ENCODE results near the gene MCTP2.

Gene MCTP2

GRCh38 chr15:94198633-94199032 is 32.7 kb upstream of the MCTP2 start:
- no peak overlapping the region for H3K27ac ChIP-seq
- TF ChIP-seq CTCF (IDR thresholded peaks at IDR 0.05) (no peak), ZFX (IDR thresholded peaks at IDR 0.05; ENCODE audit: borderline replicate concordance) (no peak)

GRCh38 chr15:94199725-94200124 is 31.6 kb upstream of the MCTP2 start:
- TF ChIP-seq ZFX (IDR thresholded peaks at IDR 0.05; ENCODE audit: borderline replicate concordance) (no peak), CTCF (IDR thresholded peaks at IDR 0.05) (no peak)
- H3K27ac ChIP-seq = no peak overlapping the region

- TF ChIP-seq CTCF (IDR thresholded peaks at IDR 0.05) = no peak
- TF ChIP-seq ZFX (IDR thresholded peaks at IDR 0.05; ENCODE audit: borderline replicate concordance) = no peak
- no peak overlapping the region for H3K27ac ChIP-seq
Observed at GRCh38 chr15:94203306-94203705, 28.1 kb upstream of the MCTP2 start.

GRCh38 chr15:94205366-94205765 is 26.0 kb upstream of the MCTP2 start:
- TF ChIP-seq ZFX (IDR thresholded peaks at IDR 0.05; ENCODE audit: borderline replicate concordance) (no peak), CTCF (IDR thresholded peaks at IDR 0.05) (no peak)
- no peak overlapping the region for H3K27ac ChIP-seq

- H3K27ac ChIP-seq = no peak overlapping the region
- no peak for TF ChIP-seq ZFX (IDR thresholded peaks at IDR 0.05; ENCODE audit: borderline replicate concordance)
- TF ChIP-seq CTCF (IDR thresholded peaks at IDR 0.05) = no peak
Observed at GRCh38 chr15:94206463-94207167, 24.7 kb upstream of the MCTP2 start.

- no peak for TF ChIP-seq ZFX (IDR thresholded peaks at IDR 0.05; ENCODE audit: borderline replicate concordance)
- no peak for TF ChIP-seq CTCF (IDR thresholded peaks at IDR 0.05)
Observed at GRCh38 chr15:94212291-94212690, 19.1 kb upstream of the MCTP2 start.

GRCh38 chr15:94225616-94226015 is 5.7 kb upstream of the MCTP2 start:
- TF ChIP-seq CTCF (IDR thresholded peaks at IDR 0.05) = no peak
- TF ChIP-seq ZFX (IDR thresholded peaks at IDR 0.05; ENCODE audit: borderline replicate concordance) = no peak
- H3K27ac ChIP-seq = no peak overlapping the region

More at GRCh38 chr15:94212291-94212690, 19.1 kb upstream of the MCTP2 start:
- H3K27ac ChIP-seq = no peak overlapping the region
